HG02943 (cell line): ENCODE measurements around the gene CHST1.

Experiments used
- ATAC-seq: cut with Tn5 transposase; IDR thresholded peaks from one replicate; pipeline ENCODE4 v1.9.1; 2021; ENCODE audit warnings: mild to moderate bottlenecking, low read depth, moderate library complexity; ENCODE audit not compliant: unreplicated experiment

CHST1 gene

GRCh38 chr11:45665206-45665932 lies at the start of gene CHST1:
Gene CHST1, minus strand, starts transcription at chr11:45665622. Its CDS starts 14,699 bp downstream, at chr11:45650923.
- no peak for ATAC-seq

- no peak for ATAC-seq
Observed at GRCh38 chr11:45713573-45713972, 48.2 kb upstream of the CHST1 start.

- no peak for ATAC-seq
Observed at GRCh38 chr11:45710561-45710960, 45.1 kb upstream of the CHST1 start.

GRCh38 chr11:45708887-45709663 lies 43.7 kb upstream of the CHST1 start:
- ATAC-seq = no peak

GRCh38 chr11:45704635-45705034 lies 39.2 kb upstream of the CHST1 start:
- no peak for ATAC-seq

- no peak for ATAC-seq
Observed at GRCh38 chr11:45704133-45704532, 38.7 kb upstream of the CHST1 start.

- no peak for ATAC-seq
Observed at GRCh38 chr11:45702511-45702910, 37.1 kb upstream of the CHST1 start.

GRCh38 chr11:45698777-45699497 lies 33.5 kb upstream of the CHST1 start:
- ATAC-seq = no peak

GRCh38 chr11:45692808-45693453 lies 27.5 kb upstream of the CHST1 start:
- no peak for ATAC-seq

- no peak for ATAC-seq
Observed at GRCh38 chr11:45688472-45689033, 23.1 kb upstream of the CHST1 start.

GRCh38 chr11:45687836-45688235 lies 22.4 kb upstream of the CHST1 start:
- ATAC-seq = no peak

- ATAC-seq = no peak
Observed at GRCh38 chr11:45685964-45686537, 20.6 kb upstream of the CHST1 start.

- ATAC-seq = no peak
Observed at GRCh38 chr11:45684440-45684839, 19.0 kb upstream of the CHST1 start.

GRCh38 chr11:45683271-45684058 lies 18.0 kb upstream of the CHST1 start:
- no peak for ATAC-seq

- ATAC-seq = no peak
Observed at GRCh38 chr11:45679806-45680205, 14.4 kb upstream of the CHST1 start.

- no peak for ATAC-seq
Observed at GRCh38 chr11:45678976-45679375, 13.6 kb upstream of the CHST1 start.

- ATAC-seq = no peak
Observed at GRCh38 chr11:45677770-45678512, 12.5 kb upstream of the CHST1 start.

- no peak for ATAC-seq
Observed at GRCh38 chr11:45676522-45677095, 11.2 kb upstream of the CHST1 start.
